NCI-H146 (cell line): ENCODE data around the gene PIEZO1.

ENCODE experiments used
- DNase-seq: peaks from one replicate; lab custom pipeline; 2025; lab: John Stamatoyannopoulos, UW

Gene PIEZO1

DNA sequence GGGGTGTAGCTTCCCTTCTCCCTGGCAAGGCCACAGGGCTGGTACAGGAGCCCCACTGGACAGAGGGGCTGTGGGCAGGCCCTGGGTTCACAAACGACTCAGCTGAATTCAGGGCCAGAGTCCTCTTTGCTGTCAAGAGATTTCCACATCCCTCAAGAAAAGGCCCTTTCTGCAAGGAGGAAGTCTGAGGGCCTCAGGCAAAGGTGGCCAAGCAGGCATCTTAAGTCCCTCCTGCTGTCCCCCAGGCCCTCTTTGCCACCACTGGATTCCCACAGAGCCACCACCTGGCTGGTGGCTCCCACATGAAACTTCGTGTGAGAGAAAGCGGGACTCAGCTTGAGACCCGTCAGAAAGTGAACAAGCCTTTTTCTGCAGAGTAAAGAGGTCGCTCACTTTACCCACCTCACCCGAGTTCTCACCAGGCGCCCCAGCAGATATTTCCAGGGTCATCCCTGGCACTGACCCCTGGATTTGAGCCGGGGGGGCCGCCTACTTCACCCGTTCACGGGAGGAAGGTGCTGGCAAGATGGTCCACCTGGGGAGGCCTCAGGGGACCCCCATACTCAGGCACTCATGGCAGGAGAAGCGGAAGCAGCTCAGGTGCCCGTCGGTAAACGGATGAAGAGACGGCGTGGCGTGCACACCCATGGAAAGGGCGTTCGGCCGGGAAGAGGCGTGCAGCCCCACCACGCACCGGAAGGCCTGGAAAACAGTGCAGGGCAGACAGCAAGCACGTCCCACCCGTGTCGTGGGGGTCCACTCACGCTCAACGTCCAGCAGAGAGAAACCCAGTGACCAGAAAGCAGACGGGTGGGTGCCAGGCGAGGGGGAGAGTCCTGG, 82.4 kb downstream of the PIEZO1 start:
- DNase-seq: no peak

DNA sequence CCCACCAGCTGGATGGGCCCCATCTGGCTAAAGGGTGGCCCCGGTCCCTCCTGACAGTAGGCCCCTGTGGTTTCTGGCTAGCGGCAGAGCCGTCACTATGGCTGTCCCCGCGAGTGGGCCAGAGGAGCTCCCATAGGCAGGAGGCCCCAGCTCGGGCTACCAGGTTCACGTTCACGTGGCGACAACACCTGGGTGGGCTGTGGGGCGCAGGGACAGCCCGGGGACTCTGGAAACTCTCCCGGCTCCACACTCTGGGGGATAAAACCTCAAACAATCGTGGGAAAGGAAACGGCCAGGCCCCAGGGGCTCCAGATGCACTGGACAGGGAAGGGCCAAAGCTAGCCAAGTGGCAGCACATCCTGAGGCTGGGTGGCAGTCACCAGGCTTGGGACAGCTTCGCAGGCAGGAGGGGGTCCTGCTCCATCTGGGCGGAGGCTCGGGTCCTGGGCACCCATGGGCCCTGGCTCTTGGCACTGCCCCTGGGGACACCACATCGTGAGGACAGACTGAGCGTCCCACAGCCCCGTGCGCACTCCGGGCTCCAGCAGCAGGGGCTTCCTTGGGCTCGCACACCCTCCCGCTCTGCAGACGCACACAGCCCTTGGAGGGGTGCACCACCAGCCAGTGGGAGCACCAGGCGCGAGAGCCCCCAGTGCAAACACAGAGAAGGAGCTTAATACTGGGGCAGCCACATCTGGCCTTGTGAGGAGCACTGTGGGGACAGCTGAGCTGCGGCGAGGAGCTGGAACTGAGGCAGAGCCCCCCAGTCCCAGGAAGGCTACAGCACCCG, 83.2 kb downstream of the PIEZO1 start:
- DNase-seq: no peak

DNA sequence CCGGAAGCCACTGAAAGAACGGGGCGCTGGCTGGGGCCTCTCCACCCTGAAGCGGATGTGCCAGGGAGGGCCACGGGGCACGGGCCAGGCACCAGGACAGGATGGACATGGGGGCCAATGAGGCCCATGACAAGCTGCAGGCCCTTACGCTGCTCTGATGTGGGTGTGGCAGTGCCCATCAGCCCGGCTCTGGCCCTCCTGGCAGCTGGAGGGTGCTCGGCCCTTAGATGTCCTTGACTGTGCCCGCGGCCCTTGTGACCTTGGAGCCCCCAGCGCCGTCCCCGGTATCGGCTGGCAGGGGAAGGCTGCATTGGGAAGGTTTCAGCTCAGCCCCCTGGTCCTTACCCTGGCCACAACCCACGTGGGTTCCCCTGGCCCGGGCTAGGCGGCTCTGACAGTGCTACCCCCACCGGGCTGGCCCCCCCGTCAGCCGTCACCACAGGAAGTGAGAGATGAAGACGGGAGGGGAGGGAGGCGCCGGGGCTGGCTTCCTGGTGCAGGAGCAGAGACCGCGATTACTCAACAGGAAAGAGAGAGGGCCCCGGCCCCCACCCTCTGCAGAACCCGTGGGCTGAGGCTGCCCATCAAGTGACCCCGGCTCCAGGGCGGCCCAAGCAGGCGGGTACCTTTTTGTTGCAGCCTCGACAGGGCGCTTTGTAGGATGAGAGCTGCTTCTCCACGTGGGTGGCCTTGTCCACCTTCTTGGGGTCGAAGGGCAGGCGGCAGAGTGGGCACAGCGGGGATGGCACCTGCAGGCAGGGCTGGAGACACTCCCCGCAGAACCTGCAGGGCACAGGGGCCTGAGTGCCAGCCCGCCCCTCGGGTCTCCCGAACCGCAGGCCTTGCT, 84.2 kb downstream of the PIEZO1 start:
- no peak for DNase-seq

DNA sequence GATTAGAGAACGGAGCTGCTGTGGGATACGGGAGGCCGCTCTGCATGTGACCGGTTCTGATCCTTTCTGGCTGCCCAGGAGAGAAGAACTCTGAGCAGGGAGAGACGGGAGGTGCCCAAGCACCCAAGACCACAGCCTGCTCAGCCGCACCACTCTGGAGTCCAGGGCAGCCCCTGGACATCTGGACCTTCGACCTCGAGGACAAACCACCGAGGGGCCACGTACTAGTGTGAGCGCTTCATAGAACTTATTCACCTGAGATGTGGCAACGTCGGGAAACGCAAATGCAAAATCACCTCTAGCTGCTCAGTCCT, 84.7 kb downstream of the PIEZO1 start:
- no peak for DNase-seq

DNA sequence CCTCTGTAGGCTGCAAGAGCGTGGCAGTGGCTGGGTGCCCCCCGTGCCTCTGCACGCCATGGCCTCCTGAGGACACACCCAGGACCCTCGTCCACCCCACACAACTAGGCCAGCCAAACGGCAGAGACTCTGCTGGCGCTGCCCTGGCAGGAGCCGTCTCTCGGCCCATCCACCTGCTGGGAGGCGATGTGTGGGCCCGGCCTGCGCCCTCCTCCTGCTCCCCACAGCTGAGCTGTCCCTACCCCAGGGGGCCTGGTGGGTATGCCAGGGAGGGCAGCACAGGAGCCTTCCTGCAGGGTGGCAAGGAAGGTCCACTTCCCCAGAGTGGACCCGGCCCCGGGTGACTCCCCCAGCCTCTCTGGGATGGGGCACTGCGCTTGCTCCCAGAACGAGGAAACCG, 85.8 kb downstream of the PIEZO1 start:
- no peak for DNase-seq

DNA sequence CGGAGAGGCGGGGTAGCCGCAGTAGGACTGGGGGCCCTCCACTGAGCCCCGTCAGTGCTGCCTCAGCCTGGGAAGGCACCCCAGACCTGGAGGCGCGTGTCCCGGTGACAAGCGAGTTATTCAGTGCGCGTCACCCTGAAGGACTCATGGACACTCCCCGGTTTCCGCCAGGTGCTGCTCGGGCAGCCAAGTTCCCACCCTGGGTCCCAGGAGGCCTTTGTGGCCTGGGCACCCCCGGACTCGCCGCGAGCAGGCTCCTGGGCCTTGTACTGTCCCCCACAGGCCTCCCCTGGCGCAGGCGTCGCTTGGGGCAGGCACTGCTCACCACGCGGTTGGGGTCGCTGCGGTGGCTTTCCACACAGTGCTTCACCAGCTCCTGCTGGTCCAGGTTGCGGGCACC, 86.4 kb downstream of the PIEZO1 start:
- no peak for DNase-seq

DNA sequence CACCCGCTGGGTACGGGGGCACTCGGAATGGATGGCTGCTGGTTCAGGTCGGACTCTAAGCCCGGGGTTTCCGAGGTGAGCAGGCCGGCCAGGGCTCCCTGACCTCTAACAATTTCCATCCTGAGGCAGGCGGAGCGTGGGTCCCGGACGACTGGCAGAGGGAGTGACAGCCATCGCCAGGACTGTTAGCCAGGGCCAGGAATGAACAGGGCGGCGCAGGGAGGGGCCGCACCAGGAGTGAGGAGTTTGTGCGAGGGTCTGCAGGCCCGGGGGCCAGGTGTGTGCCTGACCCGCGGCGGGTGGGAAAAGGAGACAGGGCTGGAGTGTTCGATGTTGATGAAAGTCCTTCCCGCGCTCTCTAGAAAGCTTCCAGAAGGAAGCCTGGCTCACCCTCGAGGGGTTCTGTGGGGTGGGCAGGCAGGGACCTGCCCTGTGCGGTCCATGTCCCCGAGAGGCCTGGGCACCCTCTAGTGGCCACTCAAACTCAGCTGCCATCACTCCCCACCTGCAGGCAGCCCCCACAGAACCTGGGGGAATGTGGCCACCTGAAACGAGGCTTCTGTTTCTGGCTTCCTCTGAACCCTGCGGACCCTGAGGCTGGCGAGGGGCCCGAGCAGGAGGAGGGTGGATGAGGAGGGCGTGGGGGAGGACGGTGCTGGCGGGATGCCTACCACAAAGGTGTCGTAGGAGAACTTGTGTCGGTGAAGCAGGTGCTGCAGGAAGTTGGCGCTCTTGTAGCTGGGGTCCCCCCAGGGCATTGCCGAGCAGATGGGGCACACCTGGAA, 87.0 kb downstream of the PIEZO1 start:
- no peak for DNase-seq

DNA sequence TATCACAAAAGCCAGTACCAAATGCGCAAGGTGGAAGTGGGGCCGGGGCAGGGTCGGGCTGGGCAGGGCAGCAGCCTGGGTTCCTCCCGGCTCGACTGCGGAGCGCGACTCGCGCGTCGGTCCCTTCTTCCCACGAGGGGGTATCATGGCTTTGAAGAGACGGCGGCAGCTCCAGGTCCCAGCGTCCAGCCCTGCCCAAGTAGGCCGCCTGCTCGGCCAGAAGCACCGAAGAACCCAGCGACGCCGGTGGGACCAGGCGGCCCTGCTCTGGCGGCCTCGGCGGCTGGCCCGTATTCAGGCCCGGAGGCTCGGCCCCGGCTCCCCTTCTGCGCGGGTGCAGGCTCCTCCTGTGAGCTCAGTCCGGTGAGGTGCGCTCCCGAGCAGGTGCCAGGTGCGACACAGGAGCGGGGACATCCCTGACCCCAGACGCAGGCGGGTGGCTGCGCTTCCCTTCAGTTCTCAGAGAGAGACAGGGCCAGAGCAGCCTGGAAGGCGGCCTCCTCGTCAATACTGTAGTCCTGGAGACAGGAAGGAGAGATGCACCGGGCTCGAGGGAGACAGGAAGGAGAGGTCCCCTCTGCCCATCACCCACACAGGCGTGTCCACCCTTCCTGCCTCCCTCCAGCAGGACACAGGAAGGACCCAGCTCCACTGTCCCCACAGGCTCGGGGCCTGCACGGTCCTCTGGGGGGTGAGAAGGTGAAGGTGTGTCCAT, 87.7 kb downstream of the PIEZO1 start:
- DNase-seq: no peak

DNA sequence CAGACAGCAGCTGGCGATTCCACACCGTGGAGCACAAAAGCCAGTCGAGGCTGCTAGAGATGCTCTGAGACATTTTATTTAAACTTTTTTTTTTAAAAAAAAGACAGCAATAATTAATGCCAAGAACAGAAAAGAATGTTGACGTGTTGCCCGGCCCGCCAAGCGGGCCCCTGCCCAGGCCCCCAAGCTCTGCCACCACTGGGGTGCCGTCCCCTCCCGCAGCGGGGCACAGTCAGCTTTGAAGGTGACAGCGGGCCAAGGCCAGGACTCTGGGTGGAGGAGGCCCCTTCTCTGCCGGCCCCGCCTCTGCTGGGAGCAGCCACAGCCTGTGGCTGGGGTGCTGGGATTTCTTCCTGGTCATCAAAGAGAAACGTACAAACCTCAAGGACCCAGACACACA, 88.6 kb downstream of the PIEZO1 start:
- no peak for DNase-seq

DNA sequence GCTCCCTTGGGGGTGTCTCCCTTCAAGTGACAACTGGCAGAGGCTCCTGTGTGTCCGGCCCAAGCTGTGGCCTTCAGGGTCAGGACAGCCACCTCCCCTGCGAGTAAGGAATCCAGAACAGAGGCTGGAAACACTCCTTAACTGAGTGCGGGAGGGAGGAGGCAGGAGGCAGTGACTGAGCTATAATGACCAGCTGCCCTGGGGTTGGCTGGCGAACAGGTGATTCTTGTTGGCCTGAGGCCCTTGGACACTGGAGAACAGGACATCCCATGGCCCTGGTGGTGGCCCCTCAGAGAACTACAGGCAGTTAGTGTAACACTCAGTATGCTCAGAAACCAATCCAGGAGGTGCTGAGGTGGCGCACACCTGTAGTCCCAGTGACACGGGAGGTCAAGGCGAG, 89.3 kb downstream of the PIEZO1 start:
- no peak for DNase-seq

DNA sequence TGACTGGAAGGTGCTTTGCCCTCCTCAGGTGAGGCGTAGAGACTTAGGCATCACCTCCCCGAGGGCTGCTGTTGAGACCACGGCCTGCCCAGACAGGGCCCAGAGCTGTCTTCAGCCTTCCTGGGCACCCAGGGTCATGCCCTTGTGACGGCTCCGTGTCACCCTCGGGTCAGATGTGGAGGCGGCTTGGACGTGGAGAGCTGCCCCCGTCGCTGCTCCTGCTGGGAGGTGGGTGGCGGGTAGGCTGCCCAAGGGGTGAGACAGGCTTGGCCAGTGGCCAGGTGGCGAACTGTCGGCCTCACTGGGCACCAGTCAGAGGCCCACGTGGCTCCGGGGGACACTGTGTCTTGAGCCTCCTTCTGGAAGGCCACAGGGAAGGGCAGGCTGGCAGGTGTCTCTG, 89.8 kb downstream of the PIEZO1 start:
- DNase-seq: no peak

DNA sequence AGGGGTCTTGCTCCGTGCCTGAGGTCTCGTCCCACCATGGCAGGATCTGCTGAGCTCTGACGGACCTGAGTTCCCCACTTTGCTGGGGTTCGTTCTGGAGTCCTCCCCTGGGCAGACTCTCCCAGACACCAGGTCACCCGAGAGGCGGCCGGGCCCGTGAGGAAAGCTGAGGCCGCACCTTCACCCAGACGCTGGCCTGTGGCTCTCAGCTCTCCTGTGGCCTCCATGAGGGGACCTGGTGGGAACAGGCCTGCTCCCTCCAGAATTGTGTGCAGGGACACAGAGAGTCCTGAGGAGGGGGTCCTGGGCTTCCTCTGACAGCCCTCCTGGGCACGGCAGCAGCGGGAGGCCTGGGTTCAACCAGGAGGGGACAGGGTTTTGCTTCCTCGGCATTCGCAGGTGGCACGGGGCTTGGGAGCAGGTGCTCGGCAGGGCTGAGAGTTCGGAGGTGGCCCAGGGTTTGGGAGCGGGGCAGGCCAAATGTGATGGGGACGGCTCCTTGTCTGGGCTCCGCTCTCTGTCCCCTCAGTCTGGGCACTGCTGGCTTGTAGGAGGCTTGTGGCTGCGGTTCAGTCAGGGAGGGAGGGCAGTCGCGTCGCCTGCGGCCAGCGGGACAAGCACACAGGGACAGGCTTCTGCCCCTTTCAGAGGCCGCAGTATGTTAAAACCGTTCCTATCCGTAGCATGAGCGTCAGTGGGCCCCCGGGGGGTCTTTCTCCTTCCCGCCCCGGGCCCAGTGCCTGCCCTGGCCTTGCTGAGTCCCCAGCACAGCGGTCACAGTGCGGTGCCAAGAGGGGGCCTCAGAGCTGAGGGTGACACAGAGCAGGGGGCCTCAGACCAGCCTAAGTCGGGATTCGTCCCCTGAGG, 90.6 kb downstream of the PIEZO1 start:
- no peak for DNase-seq

DNA sequence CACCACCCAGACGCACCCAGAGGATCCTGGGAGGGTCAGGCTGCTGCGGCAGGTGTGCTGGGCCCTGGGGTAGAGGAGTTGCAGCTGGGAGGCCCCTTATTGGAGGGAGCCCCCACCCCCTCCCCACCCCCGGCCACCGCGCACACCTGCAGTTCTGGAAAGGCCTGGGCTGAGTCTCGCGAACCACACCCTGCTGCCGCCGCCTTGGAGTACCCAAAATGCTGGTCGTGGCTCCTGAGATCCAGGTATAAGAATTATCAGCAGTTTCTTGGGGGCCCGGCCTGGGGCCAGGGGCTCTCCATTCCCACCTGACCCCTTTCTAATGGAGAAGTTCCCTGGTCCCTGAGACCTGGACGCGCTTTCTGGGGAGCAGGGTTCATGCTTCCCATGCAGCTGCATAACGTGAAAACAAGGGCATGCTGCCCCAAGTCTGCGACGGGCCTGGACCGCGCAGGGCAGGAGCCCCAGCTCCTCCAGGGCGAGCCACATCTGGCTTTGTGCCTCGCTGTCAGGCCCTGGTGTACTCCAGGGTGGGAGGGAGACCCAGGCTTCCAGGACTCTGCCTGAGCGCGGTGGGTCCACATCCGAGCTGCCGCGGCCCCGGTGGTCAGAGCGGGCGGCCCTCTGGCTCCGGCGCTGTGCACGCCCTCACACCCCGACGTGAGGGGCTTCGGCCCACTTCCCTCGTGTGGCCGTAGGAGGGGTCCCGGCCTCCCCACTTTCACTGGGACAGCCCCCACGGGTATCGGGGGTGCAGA, 91.4 kb downstream of the PIEZO1 start:
- DNase-seq: no peak

DNA sequence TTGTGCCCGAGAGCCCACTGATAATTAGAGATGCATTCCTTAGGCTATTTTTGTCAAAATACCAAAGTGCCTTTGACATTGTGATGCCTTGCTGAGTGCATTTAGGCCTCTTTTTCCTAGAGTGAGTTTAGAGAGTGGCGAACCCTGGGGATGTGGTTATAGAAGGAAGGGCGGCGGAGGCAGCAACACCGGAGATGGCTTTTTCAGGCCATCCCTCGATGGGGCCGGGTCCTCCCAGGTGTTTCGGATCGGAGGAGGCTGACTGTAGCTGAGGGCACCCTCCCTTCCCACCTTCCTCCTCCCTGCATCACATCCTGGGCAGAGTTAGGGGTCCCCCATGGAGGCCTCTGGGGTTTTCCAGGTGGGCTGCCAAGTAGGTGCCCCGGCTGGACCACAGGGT, 92.2 kb downstream of the PIEZO1 start:
- no peak for DNase-seq

DNA sequence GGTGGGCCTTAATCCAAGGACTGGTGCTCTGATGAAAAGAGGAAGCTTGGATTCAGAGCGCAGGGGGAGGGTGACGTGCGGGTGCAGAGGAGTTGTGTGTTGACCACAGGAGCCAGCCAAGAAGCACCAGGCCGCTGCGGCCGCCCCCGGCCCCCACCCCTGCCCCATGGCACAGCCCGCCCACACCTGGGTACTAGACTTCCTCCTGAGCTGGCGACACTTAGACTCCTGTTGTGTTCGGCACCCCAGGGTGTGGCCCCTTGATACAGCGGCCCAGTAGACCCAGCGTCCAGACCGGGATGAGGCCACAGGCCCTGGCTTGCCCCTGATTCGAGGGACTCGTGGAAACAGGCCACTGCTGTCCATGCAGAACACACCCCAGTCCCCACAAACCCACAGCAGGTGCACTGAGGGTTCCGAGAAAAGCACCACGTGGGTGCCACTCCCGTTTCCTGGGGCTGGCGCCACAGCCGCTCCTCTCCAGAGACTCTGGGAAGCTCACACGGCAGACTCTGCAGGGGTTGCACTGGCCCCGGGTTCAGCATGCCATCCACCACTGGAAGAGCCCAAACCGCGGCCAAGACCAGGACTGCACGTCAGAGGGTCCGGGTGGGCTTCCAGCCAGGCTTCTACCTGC, 93.0 kb downstream of the PIEZO1 start:
- DNase-seq: no peak

DNA sequence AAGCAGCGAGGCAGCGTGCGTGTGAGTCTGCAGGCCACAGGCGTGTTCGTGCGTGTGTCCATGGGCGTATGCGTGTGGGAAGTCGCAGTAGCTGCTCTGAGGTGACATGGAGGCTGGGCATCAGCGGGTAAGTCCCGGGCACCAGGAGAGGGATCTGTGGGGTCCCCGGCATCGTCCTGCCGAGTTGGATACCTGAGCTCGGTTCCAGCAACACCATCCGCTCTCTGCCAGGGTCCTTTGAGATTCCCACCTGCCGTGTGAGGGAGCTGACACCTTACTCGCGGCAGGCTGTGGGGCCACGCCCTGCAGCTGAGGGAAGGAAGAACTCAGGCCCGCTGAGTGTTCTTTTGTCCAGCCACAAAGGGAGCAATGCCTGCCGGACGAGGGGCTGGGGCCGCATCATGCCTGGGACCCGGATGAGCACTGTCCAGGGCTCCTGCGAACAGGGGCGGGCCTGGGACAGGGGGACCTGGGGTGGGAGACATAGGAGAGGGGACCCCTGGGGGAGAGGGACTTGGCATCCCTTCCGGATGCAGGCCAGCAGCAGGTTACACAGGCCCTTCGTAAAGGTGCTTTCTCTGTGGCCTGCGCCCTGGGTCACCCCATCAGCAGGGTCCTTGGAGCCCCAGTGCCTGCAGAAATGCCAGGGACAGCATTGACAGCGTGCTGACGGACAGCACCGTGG, 93.7 kb downstream of the PIEZO1 start:
- no peak for DNase-seq

DNA sequence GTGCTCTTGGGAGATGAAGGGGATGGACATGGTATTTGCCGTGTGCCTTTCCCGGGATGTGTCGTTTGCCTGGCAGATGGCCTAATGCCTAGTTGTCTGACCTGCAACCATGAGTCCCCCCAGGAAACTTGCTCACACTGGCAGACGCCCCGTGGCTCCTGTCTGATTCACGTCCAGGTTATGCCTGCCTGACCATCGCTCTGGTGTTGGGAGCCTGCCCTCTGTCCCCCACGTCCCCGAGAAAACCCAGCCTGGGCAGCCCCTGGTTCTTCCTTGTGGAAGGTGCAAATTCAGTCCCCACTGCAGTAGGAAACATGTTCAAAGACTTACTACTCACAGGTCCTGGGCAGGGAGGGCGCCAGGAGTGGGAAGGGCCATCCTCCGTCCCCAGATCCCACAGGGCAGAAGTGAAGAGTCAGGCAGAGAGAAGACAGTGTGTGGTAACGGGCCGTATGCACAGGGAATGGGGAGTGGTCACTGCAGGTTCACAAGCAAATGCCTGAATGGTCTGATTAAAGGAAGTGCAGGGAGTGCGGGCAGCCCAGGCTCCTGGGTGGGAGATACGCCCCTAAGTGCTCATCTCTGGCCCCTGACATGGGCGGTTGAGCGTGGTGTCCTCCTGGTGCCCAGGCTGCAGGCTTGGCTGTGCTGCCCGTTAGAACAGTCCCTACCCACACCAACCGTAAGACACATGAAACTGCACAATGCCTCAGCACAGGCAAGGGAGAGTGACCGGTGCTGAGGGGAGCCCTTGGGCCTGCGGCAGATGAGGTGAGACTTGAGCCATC, 94.5 kb downstream of the PIEZO1 start:
- DNase-seq: no peak
